Endodermal cell (in vitro differentiated cells): ENCODE data around the gene FBXO21. TPM values are rescaled to one million over a fixed set of nuclear protein-coding genes. Genes with fewer than 3 reads are reported as not detected.

Experiments used
- DNase-seq: peaks from one replicate; pipeline ENCODE4 v3.0.0-alpha.2; 2017
- H3K27ac ChIP-seq: 2 replicates; pipeline ENCODE4 v1.5.1; 2013; ENCODE audit warnings: mild to moderate bottlenecking, low read depth, low read length, moderate library complexity
- H3K27me3 ChIP-seq: 2 replicates; pipeline ENCODE4 v1.6.1; 2013; ENCODE audit warnings: mild to moderate bottlenecking, low read length, moderate library complexity; ENCODE audit not compliant: insufficient read depth, control insufficient read depth, poor library complexity, severe bottlenecking
- H3K36me3 ChIP-seq: 2 replicates; pipeline ENCODE4 v1.7.0; 2013; ENCODE audit warnings: mild to moderate bottlenecking, low read length, moderate library complexity; ENCODE audit not compliant: control insufficient read depth, insufficient read depth
- H3K4me1 ChIP-seq: one replicate; pipeline ENCODE4 v1.7.0; 2013; ENCODE audit warnings: low read length; ENCODE audit not compliant: control insufficient read depth, insufficient read depth
- H3K4me3 ChIP-seq: 2 replicates; pipeline ENCODE4 v1.5.1; 2013; ENCODE audit warnings: mild to moderate bottlenecking, low read length, moderate library complexity
- H3K9ac ChIP-seq: 2 replicates; pipeline ENCODE4 v1.6.1; 2013; ENCODE audit warnings: mild to moderate bottlenecking, low read length, moderate library complexity; ENCODE audit not compliant: poor library complexity, severe bottlenecking; ENCODE audit errors: extremely low read depth
- H3K9me3 ChIP-seq: 2 replicates; pipeline ENCODE4 v1.6.1; 2013; ENCODE audit warnings: mild to moderate bottlenecking, low read length, moderate library complexity; ENCODE audit not compliant: control insufficient read depth
- H3K27ac Mint-ChIP-seq: 2 replicates; pipeline ENCODE4 v1.8.0; 2020; ENCODE audit warnings: mixed read lengths
- H3K27me3 Mint-ChIP-seq: 2 replicates; pipeline ENCODE4 v1.8.0; 2021; ENCODE audit warnings: mild to moderate bottlenecking, mixed read lengths; ENCODE audit not compliant: insufficient read depth
- H3K36me3 Mint-ChIP-seq: 2 replicates; pipeline ENCODE4 v1.8.0; 2020; ENCODE audit warnings: low read depth, mixed read lengths
- H3K4me1 Mint-ChIP-seq: 2 replicates; pipeline ENCODE4 v1.8.0; 2020; ENCODE audit warnings: mixed read lengths
- H3K4me3 Mint-ChIP-seq: 2 replicates; pipeline ENCODE4 v1.8.0; 2020; ENCODE audit warnings: mild to moderate bottlenecking, moderate library complexity, mixed read lengths
- H3K9me3 Mint-ChIP-seq: 2 replicates; pipeline ENCODE4 v1.8.0; 2020; ENCODE audit warnings: mild to moderate bottlenecking, mixed read lengths
- WGBS, 2 experiments: methylation state at CpG; one replicate each; pipeline versions ENCODE4 v1.1.5 to v1.1.7; 2013; ENCODE audit warnings: missing lambda C conversion rate in 2 of 2, mixed read lengths in 1 of 2; ENCODE audit not compliant: insufficient coverage in 1 of 2, insufficient read length in 1 of 2; 5-methylcytosine and 5-hydroxymethylcytosine counted together
- total RNA-seq, 2 donors: library from RNA; stranded (reverse); fragmentation: NEBNext Ultra II Directional in 1 of 2; extraction: Animal tissue kit (Norgen Biotek cat#: 25700) in 1 of 2; gene quantifications; 2 replicates in 1 of 2; 3 replicates in 1 of 2; pipeline ENCODE4 v1.2.1, GENCODE V29; 2021
- TF ChIP-seq, protein P1 (sequence below): fragments of 200-600 bp; sonication (generic); conservative IDR thresholded peaks from 2 replicates; pipeline ENCODE4 v1.5.0; 2021; ENCODE audit warnings: antibody characterized with exemption, mild to moderate bottlenecking

Gene FBXO21
- total RNA-seq, 2 donors from 2014 or later: 46.5 to 54.6 TPM

DNA sequence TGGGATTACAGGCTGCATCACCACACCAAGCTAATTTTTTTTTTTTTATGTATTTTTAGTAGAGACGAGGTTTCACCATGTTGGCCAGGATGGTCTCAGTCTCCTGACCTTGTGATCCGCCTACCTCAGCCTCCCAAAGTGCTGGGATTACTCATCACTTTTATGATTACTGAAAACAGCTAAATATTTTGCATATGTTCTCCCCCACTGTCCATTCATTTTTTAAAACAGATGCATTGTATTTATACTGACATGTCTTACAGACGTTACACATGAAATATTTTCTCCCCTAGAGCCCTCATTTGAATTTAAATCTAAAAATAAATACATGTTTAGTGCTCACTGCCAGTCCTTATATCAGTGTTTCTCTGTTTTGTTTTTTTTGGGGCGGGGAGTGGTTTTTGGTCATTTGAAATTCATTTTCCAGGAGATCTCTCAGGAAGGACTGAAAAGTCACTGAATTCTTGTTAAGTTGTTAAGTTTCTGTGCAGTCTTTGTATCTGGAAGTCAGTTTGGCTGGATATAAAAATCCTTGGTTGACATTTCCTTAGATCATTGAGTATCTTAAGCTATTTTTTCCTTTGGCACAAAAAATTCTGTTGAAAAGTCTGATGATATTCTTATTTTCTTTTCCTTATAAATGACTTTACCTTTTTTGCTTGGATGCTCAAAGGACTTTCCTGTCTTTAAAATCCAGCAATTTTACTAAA lies 9.4 kb downstream of the FBXO21 start:
- Mint-ChIP-seq H3K27me3 (no peaks in the 10 kb centered on the region), H3K4me1 (peaks cover 3% of the 10 kb centered on the region)

DNA sequence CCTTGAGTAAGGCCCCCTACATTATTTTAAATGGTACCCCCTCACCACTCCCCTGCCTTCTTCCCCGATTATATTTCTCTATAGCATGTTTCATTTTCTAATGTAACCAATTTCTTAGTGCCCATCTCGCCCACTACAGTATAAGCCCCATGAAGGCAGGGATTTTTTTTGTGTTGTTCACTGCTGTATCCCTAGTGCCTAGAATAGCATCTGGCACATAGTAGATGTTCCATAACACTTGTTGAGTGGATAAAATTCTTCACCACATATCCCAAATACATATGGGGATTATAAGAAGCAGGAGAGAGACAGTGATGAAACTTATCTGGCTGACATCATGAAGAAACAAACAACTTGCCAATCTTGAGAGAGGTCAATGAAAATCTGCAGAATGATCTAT lies 11.5 kb downstream of the FBXO21 start:
- TF ChIP-seq, protein P1, sequence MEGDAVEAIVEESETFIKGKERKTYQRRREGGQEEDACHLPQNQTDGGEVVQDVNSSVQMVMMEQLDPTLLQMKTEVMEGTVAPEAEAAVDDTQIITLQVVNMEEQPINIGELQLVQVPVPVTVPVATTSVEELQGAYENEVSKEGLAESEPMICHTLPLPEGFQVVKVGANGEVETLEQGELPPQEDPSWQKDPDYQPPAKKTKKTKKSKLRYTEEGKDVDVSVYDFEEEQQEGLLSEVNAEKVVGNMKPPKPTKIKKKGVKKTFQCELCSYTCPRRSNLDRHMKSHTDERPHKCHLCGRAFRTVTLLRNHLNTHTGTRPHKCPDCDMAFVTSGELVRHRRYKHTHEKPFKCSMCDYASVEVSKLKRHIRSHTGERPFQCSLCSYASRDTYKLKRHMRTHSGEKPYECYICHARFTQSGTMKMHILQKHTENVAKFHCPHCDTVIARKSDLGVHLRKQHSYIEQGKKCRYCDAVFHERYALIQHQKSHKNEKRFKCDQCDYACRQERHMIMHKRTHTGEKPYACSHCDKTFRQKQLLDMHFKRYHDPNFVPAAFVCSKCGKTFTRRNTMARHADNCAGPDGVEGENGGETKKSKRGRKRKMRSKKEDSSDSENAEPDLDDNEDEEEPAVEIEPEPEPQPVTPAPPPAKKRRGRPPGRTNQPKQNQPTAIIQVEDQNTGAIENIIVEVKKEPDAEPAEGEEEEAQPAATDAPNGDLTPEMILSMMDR: no peak
- 88 to 95% methylated on average over 1 to 2 of the region's 2 CpGs for WGBS, 2 experiments
- Histone ChIP-seq H3K27me3 (no peaks in the 10 kb centered on the region), H3K4me1 (no peaks in the 10 kb centered on the region), H3K9ac (no peak overlapping the region), H3K36me3 (peaks cover 92% of the 10 kb centered on the region), H3K4me3 (no peak overlapping the region), H3K27ac (no peak overlapping the region), H3K9me3 (peaks cover 15% of the 10 kb centered on the region)
- no peak for DNase-seq
- no peak overlapping the region for H3K27ac Mint-ChIP-seq
- H3K4me1 Mint-ChIP-seq: peaks cover 3% of the 10 kb centered on the region
- H3K9me3 Mint-ChIP-seq: peaks cover 5% of the 10 kb centered on the region
- H3K27me3 Mint-ChIP-seq: no peaks in the 10 kb centered on the region
- H3K4me3 Mint-ChIP-seq: no peak overlapping the region
- peaks cover 83% of the 10 kb centered on the region for H3K36me3 Mint-ChIP-seq

More for the DNA sequence above, 9.4 kb downstream of the FBXO21 start:
- Histone ChIP-seq H3K4me1 (no peaks in the 10 kb centered on the region), H3K27me3 (no peaks in the 10 kb centered on the region), H3K9ac (no peak overlapping the region), H3K36me3 (peaks cover 91% of the 10 kb centered on the region), H3K9me3 (peaks cover 15% of the 10 kb centered on the region), H3K27ac (no peak overlapping the region), H3K4me3 (no peak overlapping the region)
- Mint-ChIP-seq H3K4me3 (no peak overlapping the region), H3K36me3 (peaks cover 83% of the 10 kb centered on the region), H3K9me3 (peaks cover 5% of the 10 kb centered on the region), H3K27ac (no peak overlapping the region)
- TF ChIP-seq, protein P1: no peak
- no peak for DNase-seq
- 86 to 100% methylated on average over 2 to 4 of the region's 4 CpGs for WGBS, 2 experiments

DNA sequence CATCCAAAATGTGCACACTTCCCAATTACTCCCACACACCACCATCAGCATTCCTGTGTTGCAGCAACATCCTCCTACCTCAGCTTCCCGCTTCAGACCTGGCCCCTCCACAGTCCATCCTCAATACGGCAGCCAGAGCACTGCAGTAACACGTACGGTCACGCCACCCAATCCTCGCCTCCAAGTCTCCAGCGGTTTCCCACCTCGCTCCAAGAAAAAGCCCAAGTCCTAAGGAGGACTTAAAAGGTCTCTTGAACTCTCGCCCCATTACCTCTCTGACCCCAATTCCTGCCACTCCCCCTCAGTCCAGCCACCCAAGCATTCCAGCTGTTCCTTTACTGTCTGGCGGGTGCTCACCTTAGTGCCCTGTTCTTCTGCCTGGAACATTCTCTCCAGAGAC lies 12.0 kb downstream of the FBXO21 start:
- Histone ChIP-seq H3K4me1 (no peaks in the 10 kb centered on the region), H3K27me3 (no peaks in the 10 kb centered on the region), H3K27ac (no peak overlapping the region), H3K9ac (no peak overlapping the region), H3K9me3 (peaks cover 15% of the 10 kb centered on the region), H3K36me3 (peaks cover 92% of the 10 kb centered on the region), H3K4me3 (no peak overlapping the region)
- TF ChIP-seq, protein P1: no peak
- H3K9me3 Mint-ChIP-seq: peaks cover 5% of the 10 kb centered on the region
- H3K27ac Mint-ChIP-seq: peak overlapping the region; percentile 36
- H3K4me1 Mint-ChIP-seq: peaks cover 3% of the 10 kb centered on the region
- H3K27me3 Mint-ChIP-seq: no peaks in the 10 kb centered on the region
- no peak overlapping the region for H3K4me3 Mint-ChIP-seq
- 89% methylated on average over 9 to 10 of the region's 10 CpGs for WGBS, 2 experiments
- peaks cover 83% of the 10 kb centered on the region for H3K36me3 Mint-ChIP-seq
- DNase-seq: no peak
